ENCODE results near the gene KIDINS220. TPM values are rescaled to one million over a fixed set of nuclear protein-coding genes. Genes with fewer than 3 reads are reported as not detected.
"Not testable (repeated sequence)": the region's sequence is repeated elsewhere in the genome, so short reads cannot be mapped to it uniquely, and the experiment has no call there.

Gene KIDINS220
- total RNA-seq, 1 donor from 2014 or later: 91.6 TPM

DNA sequence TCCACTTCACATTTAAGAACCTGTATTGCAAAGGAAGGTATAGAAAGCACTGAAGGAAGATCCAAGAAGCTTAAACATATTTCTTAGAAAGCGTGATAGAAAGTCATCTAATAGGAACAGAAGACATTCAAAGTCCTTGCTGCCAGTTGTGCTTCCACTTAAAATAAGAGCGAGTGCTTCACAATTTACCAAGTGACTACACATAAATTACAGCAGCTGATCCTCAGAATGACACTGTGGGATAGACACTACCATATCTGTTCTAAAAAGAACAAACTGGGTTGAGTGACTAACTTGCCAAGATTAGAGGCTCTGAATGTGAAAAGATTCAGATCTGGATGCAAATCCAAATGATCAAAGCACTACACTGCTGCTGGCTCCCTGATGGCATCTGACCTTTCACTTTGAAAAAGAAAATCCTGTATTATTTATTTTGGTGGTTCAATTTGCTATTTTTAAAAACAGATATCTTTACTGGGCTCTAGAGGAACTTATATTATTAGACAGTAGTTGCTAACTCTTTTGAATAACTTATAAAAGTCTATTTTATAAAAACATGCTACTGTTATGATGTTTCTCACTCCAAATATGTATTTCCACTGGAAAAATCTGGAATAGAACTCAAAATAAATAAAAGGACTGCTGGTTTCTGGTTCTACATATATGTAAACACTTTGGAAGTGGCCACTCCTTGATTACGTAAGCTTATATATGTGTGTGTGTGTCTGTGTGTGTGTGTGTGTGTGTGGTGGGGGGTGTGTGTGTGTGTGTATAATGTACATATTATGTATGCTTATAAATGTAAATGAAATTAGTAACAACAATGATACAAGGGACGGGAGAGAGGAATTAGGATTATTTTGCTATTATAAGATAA, 57.4 kb downstream of the KIDINS220 start:
- ATAC-seq: no peak
- no peak for DNase-seq (ENCODE audit: low spot score)
- intact Hi-C loops (cut with DNase I): no loop called here

GRCh38 chr2:8774371-8774770, 63.0 kb downstream of the KIDINS220 start:
- DNase-seq (ENCODE audit: low spot score): no peak
- no peak for ATAC-seq
- intact Hi-C loops (cut with DNase I): no loop called here

DNA sequence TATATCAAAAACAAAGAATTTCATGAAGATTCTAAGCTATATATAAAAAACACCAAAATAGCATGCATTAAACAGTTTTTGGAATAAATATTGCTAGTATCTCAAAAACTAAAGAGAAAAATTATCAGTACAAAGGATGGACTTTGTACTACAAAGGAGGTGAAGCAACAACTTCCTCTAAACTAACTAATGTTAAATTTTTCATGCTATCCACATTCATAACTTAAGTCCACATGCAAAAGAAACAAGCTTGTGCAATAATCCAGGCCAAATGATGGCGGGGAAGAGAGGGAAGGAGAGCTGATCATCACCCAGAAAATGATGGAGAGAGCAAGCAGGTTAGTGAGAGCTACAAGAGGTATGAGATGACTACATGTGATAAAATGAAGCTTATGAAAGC, 70.1 kb downstream of the KIDINS220 start:
- intact Hi-C loops (cut with DNase I): no loop called here
- no peak for DNase-seq (ENCODE audit: low spot score)

DNA sequence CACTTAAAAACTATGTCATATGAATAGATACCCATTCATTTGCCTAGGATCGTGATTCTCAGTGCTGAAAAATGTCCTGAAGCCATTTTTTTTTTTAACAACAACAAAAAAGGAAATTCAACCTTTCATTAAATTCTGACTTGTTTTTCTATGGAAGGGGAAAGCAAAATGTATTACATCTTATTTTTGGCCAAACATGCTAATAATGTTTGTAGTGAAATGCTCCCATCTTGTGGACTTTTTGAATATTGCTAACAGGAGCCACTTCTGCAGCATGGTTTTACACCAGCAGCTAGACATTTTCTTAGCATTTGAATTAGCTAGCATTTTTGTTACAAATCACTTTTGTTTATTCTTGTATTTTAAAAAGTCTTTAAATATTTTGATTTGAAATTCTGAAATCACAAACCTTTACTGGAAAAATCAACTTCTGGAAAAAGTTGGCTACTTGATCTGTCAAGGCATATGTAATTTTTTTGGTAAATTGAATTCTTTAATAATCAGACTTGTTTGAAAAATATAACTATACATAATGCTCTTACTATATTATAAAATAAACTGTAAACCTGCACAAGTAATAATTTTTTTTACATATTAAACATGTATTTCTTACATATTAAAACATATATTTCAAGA, 75.8 kb downstream of the KIDINS220 start:
- DNase-seq (ENCODE audit: low spot score) (no peak), ATAC-seq (peak; percentile 50)
- intact Hi-C loops (cut with DNase I): loop anchor here (5.0 kb wide), 1 partner anchor 69 kb away; no protein-coding TSS in a partner anchor

More for the DNA sequence above, 70.1 kb downstream of the KIDINS220 start:
- ATAC-seq: no peak

- ATAC-seq: no peak
- no peak for DNase-seq (ENCODE audit: low spot score)
- intact Hi-C loops (cut with DNase I): no loop called here
Observed at GRCh38 chr2:8756716-8757115, 80.7 kb downstream of the KIDINS220 start.

GRCh38 chr2:8756230-8756629, 81.2 kb downstream of the KIDINS220 start:
- intact Hi-C loops (cut with DNase I): no loop called here
- ATAC-seq: no peak
- DNase-seq (ENCODE audit: low spot score): no peak

DNA sequence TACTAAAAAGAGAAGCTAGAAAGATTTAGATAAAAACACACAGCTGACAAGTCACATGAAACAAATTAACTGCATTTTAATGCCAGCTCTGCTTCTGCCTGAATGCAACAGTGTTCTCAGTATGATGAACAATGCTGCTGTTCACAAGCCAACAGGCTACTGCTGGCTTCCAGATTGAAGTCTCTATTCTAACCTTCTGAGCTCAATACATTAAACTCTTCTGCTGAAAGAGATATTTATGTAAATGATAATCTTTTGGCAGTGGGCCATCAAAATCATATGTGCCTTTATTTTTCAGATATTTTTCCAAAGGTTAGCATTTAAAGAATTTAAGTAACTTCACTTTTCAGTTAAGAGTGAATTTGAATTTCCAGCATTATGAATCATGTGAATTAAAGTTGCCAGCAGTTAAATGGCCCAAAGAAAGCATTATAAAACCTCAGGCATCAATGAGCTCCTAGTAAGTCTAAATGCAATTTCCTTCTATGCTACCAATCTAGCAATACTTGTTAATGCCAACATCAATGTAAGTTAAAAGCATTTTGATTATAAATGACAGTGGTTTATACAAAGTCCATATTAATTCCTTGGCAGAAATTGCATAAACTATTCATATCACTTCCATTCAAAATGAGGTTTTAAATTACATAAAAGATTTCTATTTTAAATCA, 83.2 kb downstream of the KIDINS220 start:
- intact Hi-C loops (cut with DNase I): no loop called here
- no peak for DNase-seq (ENCODE audit: low spot score)
- ATAC-seq: peak; percentile 87

GRCh38 chr2:8753609-8754008, 83.8 kb downstream of the KIDINS220 start:
- no peak for DNase-seq (ENCODE audit: low spot score)
- intact Hi-C loops (cut with DNase I): no loop called here
- ATAC-seq: no peak

GRCh38 chr2:8752385-8752784, 85.0 kb downstream of the KIDINS220 start:
- no peak for ATAC-seq
- no peak for DNase-seq (ENCODE audit: low spot score)
- intact Hi-C loops (cut with DNase I): no loop called here

DNA sequence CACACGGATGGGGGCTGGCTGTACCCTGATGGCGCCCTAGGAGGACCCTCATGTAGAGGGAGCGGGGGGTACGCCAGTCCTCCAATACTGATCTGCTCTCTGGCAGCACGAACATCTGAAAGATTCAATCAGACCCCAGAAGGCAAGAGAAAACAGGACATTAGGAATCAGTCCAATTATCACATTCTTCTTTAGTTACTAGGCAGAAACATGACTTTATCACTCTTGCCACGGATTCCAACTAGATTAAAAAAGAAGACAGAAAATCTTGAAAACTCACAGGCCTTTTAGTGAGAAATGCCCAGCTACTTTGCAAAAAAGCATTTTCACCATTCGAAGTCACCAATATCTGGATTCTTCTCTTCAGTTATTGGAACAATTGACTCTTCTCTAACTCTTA, 87.2 kb downstream of the KIDINS220 start:
- ATAC-seq: no peak
- DNase-seq (ENCODE audit: low spot score): no peak
- intact Hi-C loops (cut with DNase I): no loop called here

- intact Hi-C loops (cut with DNase I): no loop called here
- no peak for ATAC-seq
- DNase-seq (ENCODE audit: low spot score): no peak
Observed at GRCh38 chr2:8743261-8743660, 94.2 kb downstream of the KIDINS220 start.

- DNase-seq (ENCODE audit: low spot score) (no peak), ATAC-seq (no peak)
- intact Hi-C loops (cut with DNase I): no loop called here
Observed at GRCh38 chr2:8740136-8740535, 97.3 kb downstream of the KIDINS220 start.

DNA sequence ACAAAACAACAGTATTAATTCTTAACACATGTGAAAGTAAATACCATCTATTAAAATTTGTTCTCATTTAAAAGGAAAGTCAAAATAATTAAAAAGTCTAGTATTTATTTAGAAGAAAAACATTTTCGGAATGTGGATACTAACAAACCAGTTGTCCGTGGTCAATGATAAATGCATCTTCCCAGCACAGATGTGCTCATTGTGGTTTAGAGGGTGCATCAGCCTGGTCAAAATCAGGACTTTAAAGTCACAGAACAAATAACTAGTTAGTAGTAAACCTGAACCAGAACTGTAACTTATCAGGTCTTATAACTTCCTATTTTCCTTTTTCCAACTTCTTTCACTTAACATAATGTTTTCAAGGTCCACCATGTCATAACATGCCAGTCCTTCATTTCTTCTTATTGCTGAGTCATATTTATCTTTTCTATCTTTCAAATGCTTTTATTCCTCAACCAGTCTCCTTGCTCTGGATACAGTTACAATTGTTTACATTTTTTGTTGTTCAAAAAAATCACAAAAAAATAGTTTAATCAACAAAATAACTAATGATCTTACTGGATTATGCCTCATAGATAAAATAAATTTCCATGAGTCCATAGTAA, 99.7 kb downstream of the KIDINS220 start:
- no peak for DNase-seq (ENCODE audit: low spot score)
- no peak for ATAC-seq
- intact Hi-C loops (cut with DNase I): no loop called here

DNA sequence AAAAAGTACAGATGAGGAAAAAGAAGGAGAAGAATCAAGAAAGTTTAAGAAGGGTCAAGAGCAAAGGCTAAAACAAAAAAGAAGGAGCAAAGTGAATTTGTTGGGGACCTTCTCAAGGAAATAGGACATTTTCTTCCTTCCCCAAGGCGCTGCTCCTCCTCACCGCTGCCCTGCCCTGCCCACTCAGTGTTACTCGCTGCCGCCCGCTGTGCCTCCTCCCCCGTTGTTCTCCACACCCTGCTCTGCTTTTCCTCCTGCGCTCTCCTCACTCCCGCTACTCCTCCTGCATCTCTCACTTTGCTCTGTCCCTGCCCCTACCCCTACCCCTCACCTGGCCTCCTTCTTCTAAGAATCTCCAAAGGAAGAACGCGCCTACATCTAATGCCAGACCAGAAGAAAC, 104.8 kb downstream of the KIDINS220 start:
- DNase-seq (ENCODE audit: low spot score) (no peak), ATAC-seq (no peak)
- intact Hi-C loops (cut with DNase I): no loop called here

GRCh38 chr2:8729939-8730338, 107.5 kb downstream of the KIDINS220 start:
- DNase-seq (ENCODE audit: low spot score) (no peak), ATAC-seq (no peak)
- intact Hi-C loops (cut with DNase I): no loop called here

DNA sequence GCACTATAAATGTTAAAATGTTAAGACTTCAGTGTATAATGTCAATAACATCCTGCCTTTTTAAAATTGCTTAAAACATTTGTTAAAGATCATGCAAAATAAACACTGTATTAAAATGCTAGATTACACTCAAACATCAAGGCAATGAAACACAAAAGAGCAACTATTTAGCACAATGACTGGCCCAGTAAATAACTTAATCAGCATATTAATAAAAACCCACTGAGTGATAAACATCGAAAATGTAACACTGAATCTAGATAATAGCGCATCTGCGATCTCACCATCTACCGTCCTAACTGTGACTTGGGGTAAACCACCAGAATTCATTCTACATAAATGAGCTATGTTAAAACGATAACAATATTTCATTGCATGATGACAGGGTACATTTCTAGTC, 108.3 kb downstream of the KIDINS220 start:
- intact Hi-C loops (cut with DNase I); DNase-seq (ENCODE audit: low spot score): not testable (repeated sequence)

GRCh38 chr2:8728305-8729015, 109.0 kb downstream of the KIDINS220 start:
- no peak for ATAC-seq
- intact Hi-C loops (cut with DNase I): no loop called here
- no peak for DNase-seq (ENCODE audit: low spot score)

More for the DNA sequence above, 108.3 kb downstream of the KIDINS220 start:
- not testable (repeated sequence) for ATAC-seq

- DNase-seq (ENCODE audit: low spot score) (no peak), ATAC-seq (no peak)
- intact Hi-C loops (cut with DNase I): no loop called here
Observed at GRCh38 chr2:8725838-8726237, 111.6 kb downstream of the KIDINS220 start.

- intact Hi-C loops (cut with DNase I): no loop called here
- no peak for DNase-seq (ENCODE audit: low spot score)
- ATAC-seq: no peak
Observed at GRCh38 chr2:8722986-8723385, 114.4 kb downstream of the KIDINS220 start.

Measured in sciatic nerve (tissue), 2 donors.